H1 (cell line): Measurements from ENCODE around the gene PDHX. TPM values are rescaled to one million over a fixed set of nuclear protein-coding genes. Genes with fewer than 3 reads are reported as not detected.

ENCODE experiments used
- CTCF ChIA-PET: fragments of 300-600 bp; sonication (Branson Sonifier 250); formaldehyde crosslinking; loops from one replicate; lab custom pipeline; 2021; ENCODE audit not compliant: partially characterized antibody; lab: Charles Lee
- POLR2A ChIA-PET: fragments of 300-600 bp; sonication (Branson Sonifier 250); formaldehyde crosslinking; loops from one replicate; lab custom pipeline; 2021; ENCODE audit warnings: inconsistent platforms; ENCODE audit not compliant: partially characterized antibody; lab: Charles Lee
- DNase-seq, 2 experiments: peaks; one replicate each; pipeline versions ENCODE4 v3.0.0 to v3.0.0-alpha.2; 2010 to 2022; ENCODE audit warnings: low spot score in 2 of 2, low read depth in 1 of 2, mixed read lengths in 1 of 2
- FAIRE-seq: peaks from 2 replicates; lab custom pipeline; 2011; peaks lifted over from hg19 to GRCh38; lab: Jason Lieb, UNC
- H2AFZ ChIP-seq: 2 replicates; pipeline ENCODE4 v1.8.1; 2012; ENCODE audit warnings: low read length, inconsistent platforms
- H2AK5ac ChIP-seq: 2 replicates; pipeline ENCODE4 v1.6.1; 2013; ENCODE audit warnings: low read depth, low read length
- H2BK120ac ChIP-seq: replicated peaks from 2 replicates; pipeline ENCODE3; 2013; ENCODE audit warnings: low read depth, low read length, inconsistent platforms
- H2BK12ac ChIP-seq: 2 replicates; pipeline ENCODE4 v1.6.1; 2013; ENCODE audit warnings: low read depth, low read length
- H2BK15ac ChIP-seq: 2 replicates; pipeline ENCODE4 v1.6.1; 2013; ENCODE audit warnings: low read length
- H2BK20ac ChIP-seq: 2 replicates; pipeline ENCODE4 v1.6.1; 2013; ENCODE audit warnings: low read length
- H2BK5ac ChIP-seq: 2 replicates; pipeline ENCODE4 v1.6.1; 2013; ENCODE audit warnings: low read depth, low read length
- H3K14ac ChIP-seq: 2 replicates; pipeline ENCODE4 v1.6.1; 2013; ENCODE audit warnings: inconsistent platforms; ENCODE audit not compliant: insufficient read length
- H3K18ac ChIP-seq: 2 replicates; pipeline ENCODE4 v1.6.1; 2013; ENCODE audit warnings: low read length; ENCODE audit errors: extremely low read depth
- H3K23ac ChIP-seq: 2 replicates; pipeline ENCODE4 v1.6.1; 2013; ENCODE audit warnings: inconsistent platforms; ENCODE audit not compliant: insufficient read length
- H3K23me2 ChIP-seq: 2 replicates; pipeline ENCODE4 v1.6.1; 2013; ENCODE audit warnings: low read depth, low read length
- H3K27ac ChIP-seq: 2 replicates; pipeline ENCODE4 v1.6.1; 2011; ENCODE audit warnings: low read depth, low read length, inconsistent platforms
- H3K27me3 ChIP-seq, 4 experiments: replicated peaks in 1 of 4; 1 replicate in 1 of 4; 2 replicates in 3 of 4; pipeline versions ENCODE4 v1.6.1 to v1.8.1; 2011 to 2013; ENCODE audit warnings: low read length in 3 of 4, mild to moderate bottlenecking in 3 of 4, inconsistent platforms in 2 of 4, mixed read lengths in 2 of 4, moderate library complexity in 1 of 4; ENCODE audit not compliant: control insufficient read depth in 3 of 4, insufficient read depth in 3 of 4; ENCODE audit errors: extremely low read depth in 1 of 4
- H3K36me3 ChIP-seq, 4 experiments: 2 replicates each; pipeline versions ENCODE4 v1.6.1 to v1.8.1; 2011 to 2013; ENCODE audit warnings: mild to moderate bottlenecking in 4 of 4, low read length in 3 of 4, moderate library complexity in 2 of 4, control low read depth in 1 of 4, inconsistent platforms in 1 of 4; ENCODE audit not compliant: insufficient read depth in 4 of 4, control insufficient read depth in 2 of 4
- H3K4ac ChIP-seq: replicated peaks from 2 replicates; pipeline ENCODE3; 2013; ENCODE audit warnings: low read length, low read depth, mixed read lengths, inconsistent platforms; ENCODE audit not compliant: insufficient read length
- H3K4me1 ChIP-seq, 4 experiments: replicated peaks in 1 of 4; 1 replicate in 1 of 4; 2 replicates in 3 of 4; pipeline versions ENCODE4 v1.6.1 to v1.8.1; 2011 to 2013; ENCODE audit warnings: low read length in 3 of 4, inconsistent platforms in 2 of 4, mixed read lengths in 1 of 4; ENCODE audit not compliant: insufficient read depth in 4 of 4, control insufficient read depth in 3 of 4
- H3K4me2 ChIP-seq, 2 experiments: 2 replicates each; pipeline versions ENCODE4 v1.6.1 to v1.8.1; 2011 to 2013; ENCODE audit warnings: low read depth in 2 of 2, low read length in 2 of 2, control low read depth in 1 of 2, inconsistent platforms in 1 of 2, mild to moderate bottlenecking in 1 of 2; ENCODE audit not compliant: insufficient read depth in 1 of 2
- H3K4me3 ChIP-seq, 4 experiments: fragments of 200-600, 300-600 bp in 1 of 4; sonication (generic), shearing (Covaris generic), sonication (Bioruptor Twin) in 1 of 4; 2 replicates each; pipeline versions ENCODE4 v1.5.1 to v1.8.1; 2011 to 2016; ENCODE audit warnings: low read length in 4 of 4, low read depth in 3 of 4, control low read depth in 2 of 4, inconsistent platforms in 2 of 4, mild to moderate bottlenecking in 2 of 4, mixed read lengths in 1 of 4, moderate library complexity in 1 of 4; ENCODE audit not compliant: insufficient read depth in 2 of 4; ENCODE audit errors: extremely low read depth in 1 of 4
- H3K56ac ChIP-seq: replicated peaks from 2 replicates; pipeline ENCODE3; 2013; ENCODE audit warnings: low read depth, mild to moderate bottlenecking, mixed read lengths, low read length, inconsistent platforms; ENCODE audit not compliant: insufficient read length
- H3K79me1 ChIP-seq: 2 replicates; pipeline ENCODE4 v1.6.1; 2013; ENCODE audit warnings: low read depth, low read length, control low read depth
- H3K79me2 ChIP-seq, 2 experiments: 2 replicates each; pipeline versions ENCODE4 v1.6.1 to v1.8.1; 2012 to 2013; ENCODE audit warnings: low read length in 2 of 2, mild to moderate bottlenecking in 2 of 2, inconsistent platforms in 1 of 2; ENCODE audit not compliant: insufficient read depth in 2 of 2, control insufficient read depth in 1 of 2
- H3K9ac ChIP-seq, 4 experiments: replicated peaks in 1 of 4; 1 replicate in 1 of 4; 2 replicates in 3 of 4; pipeline versions ENCODE4 v1.6.1 to v1.8.1; 2011 to 2013; ENCODE audit warnings: low read depth in 3 of 4, low read length in 3 of 4, control low read depth in 2 of 4, mild to moderate bottlenecking in 2 of 4, moderate library complexity in 2 of 4, inconsistent platforms in 1 of 4; ENCODE audit errors: extremely low read depth in 1 of 4
- H3K9me3 ChIP-seq, 2 experiments: 2 replicates each; pipeline versions ENCODE4 v1.6.1 to v1.8.1; 2012 to 2013; ENCODE audit warnings: mild to moderate bottlenecking in 2 of 2, moderate library complexity in 2 of 2, control low read depth in 1 of 2, inconsistent platforms in 1 of 2, low read depth in 1 of 2, low read length in 1 of 2, mixed read lengths in 1 of 2; ENCODE audit not compliant: insufficient read depth in 2 of 2
- H4K20me1 ChIP-seq, 2 experiments: replicated peaks in 1 of 2; 2 replicates each; pipeline versions ENCODE3 to v1.8.1; 2011 to 2013; ENCODE audit warnings: inconsistent platforms in 2 of 2, low read length in 2 of 2, mild to moderate bottlenecking in 1 of 2; ENCODE audit not compliant: insufficient read depth in 2 of 2, control insufficient read depth in 1 of 2
- H4K5ac ChIP-seq: 2 replicates; pipeline ENCODE4 v1.6.1; 2013; ENCODE audit warnings: low read length, low read depth, mixed read lengths, inconsistent platforms; ENCODE audit not compliant: insufficient read length
- H4K8ac ChIP-seq: 2 replicates; pipeline ENCODE4 v1.8.0; 2013; ENCODE audit warnings: mild to moderate bottlenecking, moderate library complexity, low read length, inconsistent platforms; ENCODE audit not compliant: insufficient read depth; ENCODE audit errors: extremely low read depth
- H4K91ac ChIP-seq: replicated peaks from 2 replicates; pipeline ENCODE3; 2013; ENCODE audit warnings: low read length, mixed read lengths, inconsistent platforms; ENCODE audit not compliant: insufficient read length
- ASH2L ChIP-seq: fragments of 200-600, 300-600 bp; sonication (generic); IDR thresholded peaks from one replicate; pipeline ENCODE4 v1.7.1; 2017; ENCODE audit warnings: low read length
- CTBP2 ChIP-seq: IDR thresholded peaks from 2 replicates; pipeline ENCODE4 v1.7.0; 2011; ENCODE audit warnings: borderline replicate concordance, mild to moderate bottlenecking, moderate library complexity, mixed read lengths, low read length; ENCODE audit not compliant: insufficient read depth, insufficient read length
- FOSL1 ChIP-seq: IDR thresholded peaks from 2 replicates; pipeline ENCODE4 v1.6.1; 2011; ENCODE audit warnings: mild to moderate bottlenecking, low read depth, low read length, moderate library complexity; ENCODE audit not compliant: insufficient read depth
- HDAC6 ChIP-seq: IDR thresholded peaks from one replicate; pipeline ENCODE4 v1.7.1; 2012; ENCODE audit warnings: low read depth, mild to moderate bottlenecking, inconsistent platforms, low read length, moderate library complexity
- JUN ChIP-seq: IDR thresholded peaks from 2 replicates; pipeline ENCODE4 v1.6.1; 2011; ENCODE audit warnings: low read depth, mild to moderate bottlenecking, improper control_type of control experiment, low read length
- JUND ChIP-seq: IDR thresholded peaks from 2 replicates; pipeline ENCODE4 v1.6.1; 2011; ENCODE audit warnings: mild to moderate bottlenecking, improper control_type of control experiment, low read length
- TCF12 ChIP-seq: IDR thresholded peaks from 2 replicates; pipeline ENCODE4 v1.6.1; 2011; ENCODE audit warnings: low read depth, mild to moderate bottlenecking, low read length
- WGBS, 2 experiments: shearing (Covaris generic) in 1 of 2; methylation state at CpG; one replicate each; pipeline versions ENCODE4 v1.1.6 to v1.1.7; 2013 to 2015; ENCODE audit warnings: low lambda C conversion rate in 2 of 2, mixed read lengths in 2 of 2, inconsistent platforms in 1 of 2, low coverage in 1 of 2, missing lambda C conversion rate in 1 of 2; ENCODE audit not compliant: insufficient replicate concordance in 2 of 2, insufficient coverage in 1 of 2, insufficient read length in 1 of 2; ENCODE audit errors: extremely low coverage in 1 of 2, missing lambda C conversion rate in 1 of 2; 5-methylcytosine and 5-hydroxymethylcytosine counted together
- polyA plus RNA-seq, 7 experiments: library from polyadenylated mRNA; depleted of rRNA in 3 of 7; stranded (reverse) in 5 of 7; unstranded in 2 of 7; fragments of >200 nt in 5 of 7; fragments of 200-250 nt in 2 of 7; gene quantifications; 1 replicate in 5 of 7; 2 replicates in 1 of 7; 4 replicates in 1 of 7; pipeline versions ENCODE4 v1.2.1 to v1.2.3, GENCODE V29; 2011 to 2013; ENCODE audit warnings: missing spikeins in 2 of 7, mixed read lengths in 2 of 7
- total RNA-seq: library from RNA; stranded (reverse); fragmentation: NEBNext Ultra II Directional; extraction: Animal tissue kit (Norgen Biotek cat#: 25700); gene quantifications from 2 replicates; pipeline ENCODE4 v1.2.1, GENCODE V29; 2021
- TF ChIP-seq, protein P1 (sequence below), 3 experiments: IDR thresholded peaks; 1 replicate in 2 of 3; 2 replicates in 1 of 3; pipeline versions ENCODE4 v1.5.1 to v1.6.1; 2011; ENCODE audit warnings: low read length in 3 of 3, mild to moderate bottlenecking in 3 of 3, inconsistent platforms in 2 of 3, low read depth in 1 of 3, moderate library complexity in 1 of 3; ENCODE audit not compliant: insufficient read depth in 1 of 3; ENCODE audit errors: control extremely low read depth in 1 of 3
- TF ChIP-seq, protein P2 (sequence below): IDR thresholded peaks from 2 replicates; pipeline ENCODE4 v1.6.1; 2011; ENCODE audit warnings: low read length, improper control_type of control experiment
- TF ChIP-seq, protein P3 (sequence below): IDR thresholded peaks from 2 replicates; pipeline ENCODE4 v1.6.1; 2012; ENCODE audit warnings: inconsistent platforms

Gene PDHX
- total and polyA plus RNA-seq, 2 of the 8 experiments (the other 6 are each of a cell fraction or from before 2014, with no cell fraction given) = 12.4 to 51.9 TPM

DNA sequence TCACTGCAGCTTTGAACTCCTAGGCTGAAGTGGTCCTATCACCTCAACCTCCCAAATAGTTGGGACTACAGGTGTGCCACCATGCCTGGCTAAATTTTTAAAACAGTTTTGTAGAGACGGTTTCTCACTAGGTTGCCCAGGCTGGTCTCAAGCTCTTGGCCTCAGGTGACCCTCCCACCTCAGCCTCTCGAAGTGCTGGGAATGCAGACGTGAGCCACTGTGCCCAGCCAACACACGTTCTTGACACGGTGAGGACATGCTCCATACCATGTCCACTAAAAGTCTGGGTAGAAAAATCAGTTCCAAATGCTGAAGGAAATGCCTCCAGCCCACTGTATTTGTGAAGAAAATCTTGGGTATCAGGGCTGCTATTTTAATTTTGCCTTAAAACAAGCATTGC lies 46.9 kb downstream of the PDHX start:
- CTCF ChIA-PET = interaction anchor here (1.0 to 1.3 kb wide), 3 partner anchors 14 to 429 kb away, joined by 3 to 4 read pairs (median 3); no protein-coding TSS in a partner anchor
- Histone ChIP-seq H3K79me2 (no peaks in the 10 kb centered on the region), H4K5ac (no peak overlapping the region), H2BK120ac (no peak overlapping the region), H3K23ac (no peak overlapping the region), H4K20me1 (peaks cover 0 to 1% of the 10 kb centered on the region in 2 experiments), H3K4me2 (no peak overlapping the region), H2BK12ac (no peak overlapping the region), H3K18ac (no peak overlapping the region), H3K14ac (no peak overlapping the region), H3K4me3 (no peak overlapping the region), H4K91ac (no peak overlapping the region), H3K23me2 (no peaks in the 10 kb centered on the region), H3K9me3 (no peaks in the 10 kb centered on the region), H2AFZ (no peak overlapping the region), H2AK5ac (no peak overlapping the region), H3K4ac (no peak overlapping the region), H3K4me1 (no peaks in the 10 kb centered on the region), H3K56ac (no peak overlapping the region), H4K8ac (no peak overlapping the region), H3K36me3 (peaks cover 0 to 6% (median 1%) of the 10 kb centered on the region in 4 experiments; a peak in 3 of 8 replicates), H3K9ac (no peak overlapping the region), H3K27ac (no peak overlapping the region), H3K27me3 (peaks cover 0 to 1% (median 0%) of the 10 kb centered on the region in 4 experiments; a peak in 1 of 7 replicates), H2BK15ac (no peak overlapping the region), H2BK5ac (no peak overlapping the region), H2BK20ac (no peak overlapping the region), H3K79me1 (no peaks in the 10 kb centered on the region)
- POLR2A ChIA-PET = no interaction called here
- DNase-seq (no peak), FAIRE-seq (no peak)
- 94% methylated on average over 5 of the region's 5 CpGs; no CpG with 5 or more reads in 1 of the 2 experiments for WGBS, 2 experiments
- TF ChIP-seq HDAC6 (no peak), ASH2L (no peak), TCF12 (no peak), JUND (no peak), FOSL1 (no peak), JUN (no peak), CTBP2 (no peak)
- TF ChIP-seq, protein P1, sequence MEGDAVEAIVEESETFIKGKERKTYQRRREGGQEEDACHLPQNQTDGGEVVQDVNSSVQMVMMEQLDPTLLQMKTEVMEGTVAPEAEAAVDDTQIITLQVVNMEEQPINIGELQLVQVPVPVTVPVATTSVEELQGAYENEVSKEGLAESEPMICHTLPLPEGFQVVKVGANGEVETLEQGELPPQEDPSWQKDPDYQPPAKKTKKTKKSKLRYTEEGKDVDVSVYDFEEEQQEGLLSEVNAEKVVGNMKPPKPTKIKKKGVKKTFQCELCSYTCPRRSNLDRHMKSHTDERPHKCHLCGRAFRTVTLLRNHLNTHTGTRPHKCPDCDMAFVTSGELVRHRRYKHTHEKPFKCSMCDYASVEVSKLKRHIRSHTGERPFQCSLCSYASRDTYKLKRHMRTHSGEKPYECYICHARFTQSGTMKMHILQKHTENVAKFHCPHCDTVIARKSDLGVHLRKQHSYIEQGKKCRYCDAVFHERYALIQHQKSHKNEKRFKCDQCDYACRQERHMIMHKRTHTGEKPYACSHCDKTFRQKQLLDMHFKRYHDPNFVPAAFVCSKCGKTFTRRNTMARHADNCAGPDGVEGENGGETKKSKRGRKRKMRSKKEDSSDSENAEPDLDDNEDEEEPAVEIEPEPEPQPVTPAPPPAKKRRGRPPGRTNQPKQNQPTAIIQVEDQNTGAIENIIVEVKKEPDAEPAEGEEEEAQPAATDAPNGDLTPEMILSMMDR (IDR thresholded peaks at IDR 0.05; ENCODE audit: control extremely low read depth in 1 of 3, insufficient read depth in 1 of 3, low read depth in 1 of 3, low read length in 3 of 3) = no peak
- TF ChIP-seq, protein P2, sequence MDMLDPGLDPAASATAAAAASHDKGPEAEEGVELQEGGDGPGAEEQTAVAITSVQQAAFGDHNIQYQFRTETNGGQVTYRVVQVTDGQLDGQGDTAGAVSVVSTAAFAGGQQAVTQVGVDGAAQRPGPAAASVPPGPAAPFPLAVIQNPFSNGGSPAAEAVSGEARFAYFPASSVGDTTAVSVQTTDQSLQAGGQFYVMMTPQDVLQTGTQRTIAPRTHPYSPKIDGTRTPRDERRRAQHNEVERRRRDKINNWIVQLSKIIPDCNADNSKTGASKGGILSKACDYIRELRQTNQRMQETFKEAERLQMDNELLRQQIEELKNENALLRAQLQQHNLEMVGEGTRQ = no peak
- TF ChIP-seq, protein P3, sequence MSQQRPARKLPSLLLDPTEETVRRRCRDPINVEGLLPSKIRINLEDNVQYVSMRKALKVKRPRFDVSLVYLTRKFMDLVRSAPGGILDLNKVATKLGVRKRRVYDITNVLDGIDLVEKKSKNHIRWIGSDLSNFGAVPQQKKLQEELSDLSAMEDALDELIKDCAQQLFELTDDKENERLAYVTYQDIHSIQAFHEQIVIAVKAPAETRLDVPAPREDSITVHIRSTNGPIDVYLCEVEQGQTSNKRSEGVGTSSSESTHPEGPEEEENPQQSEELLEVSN = no peak
